ENCODE data around the gene YIPF6.
"Not testable (repeated sequence)": the region's sequence is repeated elsewhere in the genome, so short reads cannot be mapped to it uniquely, and the experiment has no call there.

Gene YIPF6

GRCh38 chrX:68486198-68486597 lies 12.7 kb upstream of the YIPF6 start:
- H3K27me3 ChIP-seq (ENCODE audit: control insufficient read depth, insufficient read depth, low read length); H3K36me3 ChIP-seq (ENCODE audit: control insufficient read depth, insufficient read depth, low read length); H3K4me1 ChIP-seq (ENCODE audit: control insufficient read depth, insufficient read depth, low read length); H3K27ac ChIP-seq (ENCODE audit: low read length); DNase-seq (ENCODE audit: low read depth, low spot score); H3K4me3 ChIP-seq (ENCODE audit: low read length); H3K9me3 ChIP-seq (ENCODE audit: control insufficient read depth, insufficient read depth, low read length): not testable (repeated sequence)
- no CpG with 5 or more reads among the region's 3 CpGs for WGBS (ENCODE audit: insufficient coverage, insufficient read length)

GRCh38 chrX:68487254-68487653 lies 11.6 kb upstream of the YIPF6 start:
- Histone ChIP-seq H3K4me1 (ENCODE audit: control insufficient read depth, insufficient read depth, low read length) (no peaks in the 10 kb centered on the region), H3K27me3 (ENCODE audit: control insufficient read depth, insufficient read depth, low read length) (no peaks in the 10 kb centered on the region), H3K9me3 (ENCODE audit: control insufficient read depth, insufficient read depth, low read length) (no peaks in the 10 kb centered on the region), H3K4me3 (ENCODE audit: low read length) (no peak overlapping the region), H3K27ac (ENCODE audit: low read length) (no peak overlapping the region), H3K36me3 (ENCODE audit: control insufficient read depth, insufficient read depth, low read length) (no peaks in the 10 kb centered on the region)
- DNase-seq (ENCODE audit: low read depth, low spot score), result no peak
- WGBS (ENCODE audit: insufficient coverage, insufficient read length), result no CpG with 5 or more reads among the region's 4 CpGs

DNA sequence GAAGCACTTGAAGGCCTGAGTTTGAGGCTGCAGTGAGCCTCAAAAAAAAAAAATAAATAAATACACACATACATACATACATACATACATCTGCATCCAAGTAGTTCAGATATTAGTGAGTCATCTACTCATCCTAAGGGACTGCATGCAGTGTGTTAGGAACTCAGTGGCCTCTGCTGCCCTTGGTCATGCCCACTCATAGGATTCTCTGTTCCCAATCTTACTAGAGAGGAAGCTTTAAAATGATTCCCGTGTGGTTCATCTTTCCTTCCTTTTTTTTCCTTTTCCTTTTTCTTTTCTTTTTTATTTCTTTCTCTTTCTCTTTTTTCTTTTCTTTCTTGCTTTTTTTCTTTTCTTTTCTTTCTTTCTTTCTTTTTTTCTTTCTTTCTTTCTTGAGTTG lies 10.9 kb upstream of the YIPF6 start:
- WGBS (ENCODE audit: insufficient coverage, insufficient read length), result no CpG with 5 or more reads among the region's 1 CpG
- no peak for DNase-seq (ENCODE audit: low read depth, low spot score)
- Histone ChIP-seq H3K27me3 (ENCODE audit: control insufficient read depth, insufficient read depth, low read length) (no peaks in the 10 kb centered on the region), H3K36me3 (ENCODE audit: control insufficient read depth, insufficient read depth, low read length) (no peaks in the 10 kb centered on the region), H3K4me3 (ENCODE audit: low read length) (no peak overlapping the region), H3K27ac (ENCODE audit: low read length) (no peak overlapping the region), H3K9me3 (ENCODE audit: control insufficient read depth, insufficient read depth, low read length) (no peaks in the 10 kb centered on the region), H3K4me1 (ENCODE audit: control insufficient read depth, insufficient read depth, low read length) (no peaks in the 10 kb centered on the region)

GRCh38 chrX:68488657-68489056 lies 10.2 kb upstream of the YIPF6 start:
- Histone ChIP-seq H3K27ac (ENCODE audit: low read length) (no peak overlapping the region), H3K27me3 (ENCODE audit: control insufficient read depth, insufficient read depth, low read length) (no peaks in the 10 kb centered on the region), H3K4me3 (ENCODE audit: low read length) (no peak overlapping the region), H3K36me3 (ENCODE audit: control insufficient read depth, insufficient read depth, low read length) (no peaks in the 10 kb centered on the region), H3K4me1 (ENCODE audit: control insufficient read depth, insufficient read depth, low read length) (no peaks in the 10 kb centered on the region), H3K9me3 (ENCODE audit: control insufficient read depth, insufficient read depth, low read length) (no peaks in the 10 kb centered on the region)
- DNase-seq (ENCODE audit: low read depth, low spot score), result no peak
- WGBS (ENCODE audit: insufficient coverage, insufficient read length), result no CpG with 5 or more reads among the region's 4 CpGs

- no peak overlapping the region for H3K4me3 ChIP-seq (ENCODE audit: low read length)
- no peaks in the 10 kb centered on the region for H3K36me3 ChIP-seq (ENCODE audit: control insufficient read depth, insufficient read depth, low read length)
- DNase-seq (ENCODE audit: low read depth, low spot score), result no peak
- no peaks in the 10 kb centered on the region for H3K27me3 ChIP-seq (ENCODE audit: control insufficient read depth, insufficient read depth, low read length)
- H3K9me3 ChIP-seq (ENCODE audit: control insufficient read depth, insufficient read depth, low read length), result no peaks in the 10 kb centered on the region
- H3K27ac ChIP-seq (ENCODE audit: low read length), result no peak overlapping the region
- no peaks in the 10 kb centered on the region for H3K4me1 ChIP-seq (ENCODE audit: control insufficient read depth, insufficient read depth, low read length)
Observed at GRCh38 chrX:68490644-68491043, 8.2 kb upstream of the YIPF6 start.

- WGBS (ENCODE audit: insufficient coverage, insufficient read length), result no CpG with 5 or more reads among the region's 2 CpGs
Observed at GRCh38 chrX:68492583-68492982, 6.3 kb upstream of the YIPF6 start.

GRCh38 chrX:68493776-68494175 lies 5.1 kb upstream of the YIPF6 start:
- DNase-seq (ENCODE audit: low read depth, low spot score); H3K4me3 ChIP-seq (ENCODE audit: low read length); H3K27me3 ChIP-seq (ENCODE audit: control insufficient read depth, insufficient read depth, low read length); H3K36me3 ChIP-seq (ENCODE audit: control insufficient read depth, insufficient read depth, low read length); H3K4me1 ChIP-seq (ENCODE audit: control insufficient read depth, insufficient read depth, low read length); H3K27ac ChIP-seq (ENCODE audit: low read length); H3K9me3 ChIP-seq (ENCODE audit: control insufficient read depth, insufficient read depth, low read length): not testable (repeated sequence)
- no CpG with 5 or more reads among the region's 2 CpGs for WGBS (ENCODE audit: insufficient coverage, insufficient read length)

More at GRCh38 chrX:68492583-68492982, 6.3 kb upstream of the YIPF6 start:
- Histone ChIP-seq H3K9me3 (ENCODE audit: control insufficient read depth, insufficient read depth, low read length) (no peaks in the 10 kb centered on the region), H3K27me3 (ENCODE audit: control insufficient read depth, insufficient read depth, low read length) (no peaks in the 10 kb centered on the region), H3K4me1 (ENCODE audit: control insufficient read depth, insufficient read depth, low read length) (no peaks in the 10 kb centered on the region), H3K4me3 (ENCODE audit: low read length) (no peak overlapping the region), H3K27ac (ENCODE audit: low read length) (no peak overlapping the region), H3K36me3 (ENCODE audit: control insufficient read depth, insufficient read depth, low read length) (no peaks in the 10 kb centered on the region)
- no peak for DNase-seq (ENCODE audit: low read depth, low spot score)

DNA sequence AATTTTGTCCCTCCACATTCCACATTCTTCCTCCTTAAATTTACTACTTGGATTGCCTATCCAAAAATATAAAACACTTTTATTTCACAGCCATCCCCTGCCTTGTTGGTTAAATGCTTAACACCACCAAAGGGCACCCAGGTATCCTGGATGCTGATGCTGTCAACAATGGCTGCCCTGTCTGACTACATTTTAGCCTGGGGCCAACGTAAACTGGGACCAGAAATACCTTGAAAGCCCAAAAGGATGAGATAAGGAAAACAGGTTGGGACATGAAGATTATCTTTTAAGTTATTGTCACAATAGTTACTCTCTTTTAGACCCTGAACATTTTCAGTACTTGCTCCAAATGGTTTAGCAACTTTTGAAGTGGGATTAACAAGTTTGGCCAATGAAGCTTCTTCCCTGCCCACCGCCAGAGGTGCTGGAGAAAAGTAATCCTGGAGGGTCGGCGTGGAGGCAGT lies 775 bp upstream of the YIPF6 start:
- no CpG with 5 or more reads among the region's 4 CpGs for WGBS (ENCODE audit: insufficient coverage, insufficient read length)
- no peak for DNase-seq (ENCODE audit: low read depth, low spot score)
- peak overlapping the region; percentile 94; the same call in 1 of the 2 replicates for H3K4me3 ChIP-seq (ENCODE audit: low read length)
- H3K27ac ChIP-seq (ENCODE audit: low read length), result no peak overlapping the region
- no peaks in the 10 kb centered on the region for H3K36me3 ChIP-seq (ENCODE audit: control insufficient read depth, insufficient read depth, low read length)
- no peaks in the 10 kb centered on the region for H3K27me3 ChIP-seq (ENCODE audit: control insufficient read depth, insufficient read depth, low read length)
- H3K4me1 ChIP-seq (ENCODE audit: control insufficient read depth, insufficient read depth, low read length), result no peaks in the 10 kb centered on the region; the same call in 1 of the 2 replicates
- no peaks in the 10 kb centered on the region for H3K9me3 ChIP-seq (ENCODE audit: control insufficient read depth, insufficient read depth, low read length)

DNA sequence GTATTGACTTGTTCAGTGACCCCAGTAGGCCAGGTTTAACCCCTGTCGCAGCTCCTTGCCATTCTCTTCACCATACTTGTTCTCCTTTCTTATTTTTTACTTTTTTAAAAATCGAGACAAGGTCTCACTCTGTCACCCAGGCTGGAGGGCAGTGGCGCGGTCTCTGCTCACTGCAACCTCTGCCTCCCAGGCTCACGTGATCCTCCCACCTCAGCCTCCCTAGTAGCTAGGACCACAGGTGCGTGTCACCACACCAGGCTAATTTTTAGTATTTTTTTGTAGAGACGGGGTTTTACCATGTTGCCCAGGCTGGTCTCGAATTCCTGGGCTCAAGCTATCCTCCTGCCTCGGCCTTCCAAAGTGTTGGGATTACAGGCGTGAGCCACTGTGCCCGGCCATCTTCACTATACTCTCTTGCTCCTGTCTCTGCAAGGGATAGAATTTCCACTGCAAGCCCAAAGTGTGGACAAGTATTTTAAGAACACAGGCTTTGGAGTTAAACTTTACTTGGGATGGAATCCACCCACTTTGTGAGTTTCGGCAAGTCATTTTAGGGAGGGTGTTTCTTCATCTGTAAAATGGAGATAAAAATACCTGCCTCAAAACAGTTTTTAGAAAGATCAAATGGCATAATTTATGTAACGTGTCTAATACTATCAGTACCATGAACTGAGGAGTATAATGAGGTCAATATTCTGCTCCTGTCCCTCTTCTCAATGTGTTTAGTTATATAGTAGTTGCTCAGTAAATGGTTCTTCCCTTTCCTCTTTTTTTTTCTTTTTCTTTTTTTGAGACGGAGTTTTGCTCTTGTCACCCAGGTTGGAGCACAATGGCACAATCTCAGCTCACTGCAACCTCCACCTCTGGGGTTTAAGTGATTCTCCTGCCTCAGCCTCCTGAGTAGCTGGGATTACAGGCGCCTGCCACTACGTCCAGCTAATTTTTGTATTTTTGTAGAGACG lies 973 bp downstream of the YIPF6 start:
- WGBS (ENCODE audit: insufficient coverage, insufficient read length), result no CpG with 5 or more reads among the region's 17 CpGs
- DNase-seq (ENCODE audit: low read depth, low spot score), result no peak
- no peaks in the 10 kb centered on the region for H3K27me3 ChIP-seq (ENCODE audit: control insufficient read depth, insufficient read depth, low read length)
- H3K4me1 ChIP-seq (ENCODE audit: control insufficient read depth, insufficient read depth, low read length), result no peaks in the 10 kb centered on the region; the same call in 1 of the 2 replicates
- no peaks in the 10 kb centered on the region for H3K36me3 ChIP-seq (ENCODE audit: control insufficient read depth, insufficient read depth, low read length)
- H3K27ac ChIP-seq (ENCODE audit: low read length), result no peak overlapping the region
- peak overlapping the region; percentile 94; the same call in 1 of the 2 replicates for H3K4me3 ChIP-seq (ENCODE audit: low read length)
- no peaks in the 10 kb centered on the region for H3K9me3 ChIP-seq (ENCODE audit: control insufficient read depth, insufficient read depth, low read length)

GRCh38 chrX:68503836-68504636 lies 5.2 kb downstream of the YIPF6 start:
- no peak for DNase-seq (ENCODE audit: low read depth, low spot score)
- Histone ChIP-seq H3K4me1 (ENCODE audit: control insufficient read depth, insufficient read depth, low read length) (no peaks in the 10 kb centered on the region), H3K27me3 (ENCODE audit: control insufficient read depth, insufficient read depth, low read length) (no peaks in the 10 kb centered on the region), H3K9me3 (ENCODE audit: control insufficient read depth, insufficient read depth, low read length) (no peaks in the 10 kb centered on the region), H3K4me3 (ENCODE audit: low read length) (no peak overlapping the region), H3K36me3 (ENCODE audit: control insufficient read depth, insufficient read depth, low read length) (no peaks in the 10 kb centered on the region), H3K27ac (ENCODE audit: low read length) (no peak overlapping the region)
- WGBS (ENCODE audit: insufficient coverage, insufficient read length), result no CpG with 5 or more reads among the region's 11 CpGs
